ENCODE results near the gene ARL13A. TPM values are rescaled to one million over a fixed set of nuclear protein-coding genes. Genes with fewer than 3 reads are reported as not detected.

The ARL13A gene
- polyA plus RNA-seq, 2 of the 4 experiments (the other 2 are of a cell fraction), result 0.10 to 0.12 TPM

DNA sequence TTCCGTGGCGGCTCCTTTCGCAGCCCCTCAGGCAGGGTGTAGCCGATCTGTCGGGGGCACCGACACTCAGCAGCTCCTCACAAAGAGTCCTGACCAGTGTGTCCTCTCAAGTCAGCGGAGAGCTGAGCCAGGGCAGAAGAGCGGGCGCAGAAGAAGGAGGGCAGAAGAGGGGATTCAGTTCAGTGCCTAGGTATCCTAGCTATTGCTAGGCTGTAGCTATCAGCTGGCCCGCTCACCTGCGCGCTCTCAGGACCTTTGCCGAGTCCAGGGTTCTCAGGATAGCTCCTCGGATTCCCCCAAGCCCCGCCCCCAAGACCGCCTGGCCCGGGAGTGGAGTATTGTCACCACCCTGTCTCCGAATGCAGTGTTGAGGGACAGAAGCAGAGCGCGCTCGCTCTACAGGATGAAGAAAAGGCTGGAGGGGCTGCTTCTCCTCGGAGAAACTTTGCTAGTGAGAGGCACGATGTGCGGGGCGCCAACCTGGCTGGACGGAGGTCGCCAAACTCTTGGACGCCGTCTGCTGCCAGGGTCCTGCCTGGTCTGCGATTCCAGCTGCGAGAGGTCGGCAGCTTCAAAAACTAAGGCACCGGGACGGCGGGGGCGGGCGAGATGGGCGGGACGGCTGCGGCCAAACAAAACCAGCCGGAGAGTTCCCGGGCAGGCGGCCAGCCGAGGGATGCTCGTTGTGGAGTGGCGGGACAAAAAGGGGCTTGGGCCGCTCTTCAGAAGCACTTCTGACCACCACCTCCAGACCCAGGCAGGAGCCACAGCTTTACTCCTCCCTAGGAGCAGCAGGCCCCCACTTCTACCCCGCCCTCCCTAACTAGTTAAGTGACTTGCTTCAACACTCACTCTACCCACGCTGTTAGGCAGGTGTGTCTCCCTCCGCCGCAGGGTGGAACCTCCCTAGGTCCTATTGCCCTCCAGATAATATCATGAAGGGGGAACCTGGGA is 40.6 kb upstream of the ARL13A start, which contains the start of gene XKRX:
XKRX (minus strand) TSS at position 258 of the 954 bp plus-strand sequence. CDS start 613 bp downstream, outside the sequence.
- H3K4me1 ChIP-seq, result peaks cover 4% of the 10 kb centered on the region; the same call in 2 of the 3 replicates
- 15% methylated on average over 24 of the region's 51 CpGs for WGBS (ENCODE audit: missing lambda C conversion rate)
- peak; percentile 83 to 89 for ATAC-seq
- POLR2A ChIA-PET, result interaction anchor here (0.7 kb wide), 1 partner anchor 11 kb away, joined by 3 read pairs; no protein-coding TSS in a partner anchor
- peak; percentile 23 to 43 for DNase-seq (ENCODE audit: low read depth in 1 of 2, low spot score in 1 of 2)
- peak within 1 kb of the TSS; percentile 53 for H3K4me3 ChIP-seq
- no peak for FAIRE-seq
- CTCF ChIA-PET, result interaction anchor here (1.4 kb wide), 1 partner anchor 58 kb away, joined by 3 read pairs; no protein-coding TSS in a partner anchor
- H3K27ac ChIP-seq, result peak within 1 kb of the TSS; percentile 18 to 32; a peak in 4 of 6 replicates
- TF ChIP-seq, protein P1, sequence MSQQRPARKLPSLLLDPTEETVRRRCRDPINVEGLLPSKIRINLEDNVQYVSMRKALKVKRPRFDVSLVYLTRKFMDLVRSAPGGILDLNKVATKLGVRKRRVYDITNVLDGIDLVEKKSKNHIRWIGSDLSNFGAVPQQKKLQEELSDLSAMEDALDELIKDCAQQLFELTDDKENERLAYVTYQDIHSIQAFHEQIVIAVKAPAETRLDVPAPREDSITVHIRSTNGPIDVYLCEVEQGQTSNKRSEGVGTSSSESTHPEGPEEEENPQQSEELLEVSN (IDR thresholded peaks at IDR 0.05; ENCODE audit: borderline replicate concordance, low read depth), result peak; percentile 42; the same call in 1 of the 2 replicates
- TF ChIP-seq RCOR1 (IDR thresholded peaks at IDR 0.05; ENCODE audit: low read depth, low read length), result no peak
- TF ChIP-seq, protein P2, sequence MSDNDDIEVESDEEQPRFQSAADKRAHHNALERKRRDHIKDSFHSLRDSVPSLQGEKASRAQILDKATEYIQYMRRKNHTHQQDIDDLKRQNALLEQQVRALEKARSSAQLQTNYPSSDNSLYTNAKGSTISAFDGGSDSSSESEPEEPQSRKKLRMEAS (IDR thresholded peaks at IDR 0.05), result peak; percentile 39; the same call in 1 of the 2 replicates
- TF ChIP-seq RAD21 (conservative IDR thresholded peaks at IDR 0.05 in 1 of 2, IDR thresholded peaks at IDR 0.05 in 1 of 2), result 0 out of 5 replicates have a peak, but pooled peaks of 1 of the 2 experiments have one; percentile 11
- no peak for TF ChIP-seq ZFP36 (IDR thresholded peaks at IDR 0.05; ENCODE audit: borderline replicate concordance, partially characterized antibody)
- peaks cover 7% of the 10 kb centered on the region; the same call in 1 of the 3 replicates for H3K9me3 ChIP-seq
- H3K4me2 ChIP-seq, result peak within 1 kb of the TSS; percentile 89

DNA sequence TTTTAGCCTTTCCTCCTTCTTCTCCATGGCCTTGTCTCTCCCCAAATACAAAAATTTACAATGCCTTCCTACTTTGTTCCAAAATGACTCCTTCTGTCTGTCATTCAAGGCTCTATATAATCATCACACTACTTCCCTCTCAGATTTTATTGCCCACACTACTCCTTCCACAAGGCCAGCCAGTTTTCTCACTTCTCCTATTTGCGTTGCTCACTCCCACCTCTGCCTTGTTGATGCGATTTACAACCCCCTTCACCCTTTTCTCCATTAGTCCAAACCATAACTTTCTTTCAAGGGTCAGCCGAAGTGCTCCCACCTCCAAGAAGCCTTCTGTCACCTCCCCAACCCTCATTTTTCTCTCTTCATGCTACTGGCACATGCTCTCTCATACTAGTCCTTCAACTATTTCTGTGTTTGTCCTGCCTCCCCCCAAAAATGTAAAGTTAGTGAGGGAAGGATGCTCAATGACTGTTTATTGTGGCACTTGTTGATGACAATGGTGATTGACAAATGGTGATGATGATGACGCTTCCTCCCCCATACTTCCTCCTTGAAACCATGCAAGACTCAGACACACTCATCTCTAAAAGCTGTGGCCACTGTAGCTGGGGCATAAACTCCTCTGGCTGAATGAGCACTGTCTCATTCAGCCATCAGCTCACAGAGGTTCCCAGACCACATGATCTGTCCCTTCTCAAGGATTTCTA is 38.1 kb upstream of the ARL13A start:
- peaks cover 4% of the 10 kb centered on the region; the same call in 2 of the 3 replicates for H3K4me1 ChIP-seq
- POLR2A ChIA-PET, result no interaction called here
- no peak for DNase-seq (ENCODE audit: low read depth in 1 of 2, low spot score in 1 of 2)
- TF ChIP-seq HDAC2 (IDR thresholded peaks at IDR 0.05) (no peak), ZNF302 (CRISPR knock-in tag; IDR thresholded peaks at IDR 0.05) (no peak), HOXA7 (CRISPR knock-in tag; IDR thresholded peaks at IDR 0.05) (no peak), CHD4 (IDR thresholded peaks at IDR 0.05; ENCODE audit: borderline replicate concordance) (no peak), CBX8 (IDR thresholded peaks at IDR 0.05) (no peak), TFCP2L1 (CRISPR knock-in tag; IDR thresholded peaks at IDR 0.05) (no peak), EHMT2 (IDR thresholded peaks at IDR 0.05; ENCODE audit: low read depth) (no peak), HEYL (CRISPR knock-in tag; IDR thresholded peaks at IDR 0.05) (no peak), FOXS1 (CRISPR knock-in tag; IDR thresholded peaks at IDR 0.05) (no peak), MYC (IDR thresholded peaks at IDR 0.05; ENCODE audit: borderline replicate concordance, low read length) (no peak), JUN (IDR thresholded peaks at IDR 0.05) (no peak), POLR2A (IDR thresholded peaks at IDR 0.05; ENCODE audit: low read length) (no peak), MAZ (IDR thresholded peaks at IDR 0.05; ENCODE audit: borderline replicate concordance, low read depth, low read length) (no peak), NR3C1 (IDR thresholded peaks at IDR 0.05) (no peak), TP53 (CRISPR knock-in tag; IDR thresholded peaks at IDR 0.05) (no peak), KDM1A (IDR thresholded peaks at IDR 0.05; ENCODE audit: low read depth) (no peak), ZSCAN20 (CRISPR knock-in tag; IDR thresholded peaks at IDR 0.05) (no peak)
- TF ChIP-seq, protein P2 (IDR thresholded peaks at IDR 0.05), result no peak
- TF ChIP-seq, protein P3, sequence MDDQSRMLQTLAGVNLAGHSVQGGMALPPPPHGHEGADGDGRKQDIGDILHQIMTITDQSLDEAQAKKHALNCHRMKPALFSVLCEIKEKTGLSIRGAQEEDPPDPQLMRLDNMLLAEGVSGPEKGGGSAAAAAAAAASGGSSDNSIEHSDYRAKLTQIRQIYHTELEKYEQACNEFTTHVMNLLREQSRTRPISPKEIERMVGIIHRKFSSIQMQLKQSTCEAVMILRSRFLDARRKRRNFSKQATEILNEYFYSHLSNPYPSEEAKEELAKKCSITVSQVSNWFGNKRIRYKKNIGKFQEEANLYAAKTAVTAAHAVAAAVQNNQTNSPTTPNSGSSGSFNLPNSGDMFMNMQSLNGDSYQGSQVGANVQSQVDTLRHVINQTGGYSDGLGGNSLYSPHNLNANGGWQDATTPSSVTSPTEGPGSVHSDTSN (IDR thresholded peaks at IDR 0.05), result no peak
- H3K9me3 ChIP-seq, result peaks cover 7% of the 10 kb centered on the region; the same call in 1 of the 3 replicates
- WGBS (ENCODE audit: missing lambda C conversion rate), result 68% methylated on average over 4 of the region's 4 CpGs
- FAIRE-seq, result no peak
- no peak for ATAC-seq
- H3K4me3 ChIP-seq, result no peak overlapping the region
- CTCF ChIA-PET, result interaction anchor here (1.6 kb wide), 1 partner anchor 36 kb away, joined by 4 read pairs; no protein-coding TSS in a partner anchor
- no peak overlapping the region for H3K27ac ChIP-seq
- H3K4me2 ChIP-seq, result no peak overlapping the region

All from A549 (cell line).